OCI-LY3 (cell line): ENCODE results near the gene ZFAND3.

Experiments used
- H2AFZ ChIP-seq: fragments of 200-600, 300-600 bp; shearing (Covaris generic); 2 replicates; pipeline ENCODE4 v1.6.0; 2014; ENCODE audit warnings: antibody characterized with exemption, low read depth, low read length
- H3K27ac ChIP-seq: fragments of 200-600, 300-600 bp; sonication (generic); 2 replicates; pipeline ENCODE4 v1.5.1; 2014; ENCODE audit warnings: mild to moderate bottlenecking, low read length, moderate library complexity, mixed read lengths
- H3K27me3 ChIP-seq: fragments of 200-600, 300-600 bp; sonication (generic); 2 replicates; pipeline ENCODE4 v1.6.1; 2014; ENCODE audit warnings: low read depth, low read length, mixed read lengths
- H3K36me3 ChIP-seq: fragments of 200-600, 300-600 bp; sonication (generic); replicated peaks from 2 replicates; pipeline ENCODE3; 2014; ENCODE audit warnings: low read depth, low read length, mixed read lengths
- H3K4me1 ChIP-seq: fragments of 300-600, 200-600 bp; sonication (generic); 2 replicates; pipeline ENCODE4 v1.6.1; 2014; ENCODE audit warnings: low read length, mixed read lengths
- H3K4me2 ChIP-seq: fragments of 200-600, 300-600 bp; sonication (generic); 2 replicates; pipeline ENCODE4 v1.6.1; 2014; ENCODE audit warnings: low read length, mixed read lengths
- H3K4me3 ChIP-seq: fragments of 300-600, 200-600 bp; sonication (generic); 2 replicates; pipeline ENCODE4 v1.5.1; 2014; ENCODE audit warnings: antibody characterized with exemption, mild to moderate bottlenecking, low read length, moderate library complexity
- H3K79me2 ChIP-seq: fragments of 300-600, 200-600 bp; shearing (Covaris generic); 2 replicates; pipeline ENCODE4 v1.6.1; 2014; ENCODE audit warnings: mild to moderate bottlenecking, low read length, mixed read lengths
- H3K9ac ChIP-seq: fragments of 300-600, 200-600 bp; shearing (Covaris generic); 2 replicates; pipeline ENCODE4 v1.6.0; 2014; ENCODE audit warnings: mild to moderate bottlenecking, low read length, moderate library complexity
- H3K9me3 ChIP-seq: fragments of 200-600, 300-600 bp; shearing (Covaris generic); 2 replicates; pipeline ENCODE4 v1.6.1; 2014; ENCODE audit warnings: low read length, mixed read lengths; ENCODE audit not compliant: insufficient read depth
- H4K20me1 ChIP-seq: fragments of 200-600, 300-600 bp; sonication (generic); 2 replicates; pipeline ENCODE4 v1.6.1; 2016; ENCODE audit warnings: low read length, mixed read lengths; ENCODE audit not compliant: insufficient read depth
- CTCF ChIP-seq: fragments of 200-600, 300-600 bp; sonication (generic); IDR thresholded peaks from 2 replicates; pipeline ENCODE4 v1.5.1; 2014; ENCODE audit warnings: antibody characterized with exemption, low read length, low read depth
- EZH2phosphoT487 ChIP-seq: fragments of 200-600 bp; shearing (Covaris generic); IDR thresholded peaks from 2 replicates; pipeline ENCODE4 v1.6.1; 2018; ENCODE audit warnings: antibody characterized with exemption, mixed run types, low read depth

ZFAND3 gene

DNA sequence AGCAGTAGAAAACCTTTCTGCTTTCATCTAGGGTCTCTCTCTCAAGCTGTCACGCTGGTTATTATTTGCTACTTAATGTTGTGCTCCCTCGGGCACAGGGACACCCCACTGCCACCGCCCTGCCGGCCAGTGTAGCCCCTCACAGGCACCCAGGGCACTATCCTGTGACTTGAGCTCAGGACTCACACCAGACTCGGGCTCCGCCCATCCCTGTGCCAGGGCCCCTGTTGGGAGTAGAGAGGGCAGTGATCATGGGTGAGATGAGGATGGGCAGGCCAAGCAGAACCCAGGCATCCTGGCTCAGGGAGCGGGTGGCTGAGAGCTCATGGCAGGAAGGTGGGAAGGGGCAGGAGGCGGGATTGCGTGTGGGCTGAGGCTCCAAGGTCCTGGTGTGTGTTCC is 371.9 kb downstream of the ZFAND3 start:
- H3K4me1 ChIP-seq = peaks cover 8% of the 10 kb centered on the region
- H3K79me2 ChIP-seq = no peaks in the 10 kb centered on the region
- H3K9ac ChIP-seq = no peak overlapping the region
- H2AFZ ChIP-seq = no peak overlapping the region
- H3K27ac ChIP-seq = no peak overlapping the region
- H3K27me3 ChIP-seq = no peaks in the 10 kb centered on the region
- no peaks in the 10 kb centered on the region for H3K36me3 ChIP-seq
- H4K20me1 ChIP-seq = no peaks in the 10 kb centered on the region
- no peak overlapping the region for H3K4me3 ChIP-seq
- H3K4me2 ChIP-seq = no peak overlapping the region
- TF ChIP-seq EZH2phosphoT487 (no peak), CTCF (no peak)
- H3K9me3 ChIP-seq = no peaks in the 10 kb centered on the region

DNA sequence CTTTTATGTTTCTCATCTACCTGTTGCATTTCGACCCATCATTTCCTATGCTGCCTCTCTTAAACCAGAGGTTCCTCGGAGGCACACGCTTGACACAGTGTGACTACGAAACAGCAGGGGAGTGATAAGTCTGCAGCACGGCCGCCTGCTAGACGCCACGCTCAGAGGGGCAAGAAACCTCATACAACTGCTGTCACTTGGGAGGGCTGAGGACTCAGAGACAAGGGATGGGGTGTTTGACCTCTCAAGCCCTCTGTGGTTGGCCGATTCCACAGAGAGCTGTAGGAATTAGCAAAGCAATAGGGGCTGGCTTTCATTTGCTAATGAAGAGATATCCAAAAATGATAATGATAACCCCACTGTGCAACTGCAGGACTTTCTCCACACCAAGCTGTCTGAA is 372.5 kb downstream of the ZFAND3 start:
- no peak overlapping the region for H3K27ac ChIP-seq
- H3K9ac ChIP-seq = no peak overlapping the region
- no peak overlapping the region for H3K4me3 ChIP-seq
- no peak overlapping the region for H3K4me2 ChIP-seq
- no peak overlapping the region for H2AFZ ChIP-seq
- H3K9me3 ChIP-seq = no peaks in the 10 kb centered on the region
- H3K79me2 ChIP-seq = no peaks in the 10 kb centered on the region
- H3K27me3 ChIP-seq = no peaks in the 10 kb centered on the region
- no peaks in the 10 kb centered on the region for H4K20me1 ChIP-seq
- peaks cover 8% of the 10 kb centered on the region for H3K4me1 ChIP-seq
- no peaks in the 10 kb centered on the region for H3K36me3 ChIP-seq
- TF ChIP-seq EZH2phosphoT487 (no peak), CTCF (no peak)

GRCh38 chr6:38192487-38192886 is 373.0 kb downstream of the ZFAND3 start:
- H2AFZ ChIP-seq = no peak overlapping the region
- no peak overlapping the region for H3K27ac ChIP-seq
- H3K4me2 ChIP-seq = no peak overlapping the region
- no peaks in the 10 kb centered on the region for H3K9me3 ChIP-seq
- H4K20me1 ChIP-seq = no peaks in the 10 kb centered on the region
- H3K79me2 ChIP-seq = no peaks in the 10 kb centered on the region
- H3K9ac ChIP-seq = no peak overlapping the region
- H3K4me3 ChIP-seq = no peak overlapping the region
- no peaks in the 10 kb centered on the region for H3K36me3 ChIP-seq
- TF ChIP-seq EZH2phosphoT487 (no peak), CTCF (no peak)
- H3K27me3 ChIP-seq = no peaks in the 10 kb centered on the region
- peaks cover 8% of the 10 kb centered on the region for H3K4me1 ChIP-seq

DNA sequence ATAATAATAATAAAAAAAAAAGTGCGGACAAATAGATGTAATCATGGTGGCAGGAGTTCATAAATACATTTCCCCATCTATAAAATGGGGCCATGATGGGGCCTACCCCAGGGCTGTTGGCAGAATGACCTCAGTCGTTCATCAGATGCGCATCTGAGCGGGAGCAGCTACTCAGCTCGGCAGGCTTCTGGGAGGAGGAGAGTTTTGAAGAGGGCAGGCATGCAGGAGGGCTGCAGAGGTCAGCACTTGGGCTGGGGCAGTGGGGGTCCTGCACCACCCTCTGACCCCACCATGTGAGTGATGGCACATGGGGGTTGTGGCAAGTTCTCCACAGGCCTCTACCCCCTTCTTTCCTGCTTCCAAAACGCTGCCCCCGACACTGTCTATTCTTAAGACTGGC is 373.5 kb downstream of the ZFAND3 start:
- Histone ChIP-seq H3K9ac (no peak overlapping the region), H3K79me2 (no peaks in the 10 kb centered on the region), H3K4me3 (no peak overlapping the region), H3K36me3 (no peaks in the 10 kb centered on the region), H3K9me3 (no peaks in the 10 kb centered on the region), H3K4me1 (peaks cover 8% of the 10 kb centered on the region), H3K27me3 (no peaks in the 10 kb centered on the region), H4K20me1 (no peaks in the 10 kb centered on the region), H3K4me2 (no peak overlapping the region), H2AFZ (no peak overlapping the region), H3K27ac (no peak overlapping the region)
- no peak for TF ChIP-seq EZH2phosphoT487
- TF ChIP-seq CTCF = no peak
